Muscle layer of colon (tissue), 2 donors: Measurements from ENCODE around the gene TYRP1.
"Not testable (repeated sequence)": the region's sequence is repeated elsewhere in the genome, so short reads cannot be mapped to it uniquely, and the experiment has no call there.

ENCODE experiments used
- H3K27ac ChIP-seq: one replicate; pipeline ENCODE4 v1.7.0; 2013; ENCODE audit warnings: low read depth, mild to moderate bottlenecking, low read length, moderate library complexity
- H3K27me3 ChIP-seq, 2 donors: one replicate each; pipeline ENCODE4 v1.7.0; 2013; ENCODE audit warnings: low read length in 2 of 2, mild to moderate bottlenecking in 2 of 2; ENCODE audit not compliant: insufficient read depth in 2 of 2, control insufficient read depth in 1 of 2
- H3K36me3 ChIP-seq: one replicate; pipeline ENCODE4 v1.7.0; 2013; ENCODE audit warnings: mild to moderate bottlenecking, low read length; ENCODE audit not compliant: insufficient read depth
- H3K4me1 ChIP-seq: one replicate; pipeline ENCODE4 v1.7.0; 2013; ENCODE audit warnings: mild to moderate bottlenecking, low read length; ENCODE audit not compliant: insufficient read depth
- H3K4me3 ChIP-seq, 2 donors: one replicate each; pipeline ENCODE4 v1.7.0; 2013; ENCODE audit warnings: low read length in 2 of 2, low read depth in 1 of 2, mild to moderate bottlenecking in 1 of 2, moderate library complexity in 1 of 2
- H3K9ac ChIP-seq: one replicate; pipeline ENCODE4 v1.7.0; 2013; ENCODE audit warnings: low read length
- H3K9me3 ChIP-seq: one replicate; pipeline ENCODE4 v1.7.0; 2013; ENCODE audit warnings: mild to moderate bottlenecking, low read length
- donor health status: abdominal sarcoma.
- donor health status: Adenocarcinoma of cecum.

The TYRP1 gene

DNA sequence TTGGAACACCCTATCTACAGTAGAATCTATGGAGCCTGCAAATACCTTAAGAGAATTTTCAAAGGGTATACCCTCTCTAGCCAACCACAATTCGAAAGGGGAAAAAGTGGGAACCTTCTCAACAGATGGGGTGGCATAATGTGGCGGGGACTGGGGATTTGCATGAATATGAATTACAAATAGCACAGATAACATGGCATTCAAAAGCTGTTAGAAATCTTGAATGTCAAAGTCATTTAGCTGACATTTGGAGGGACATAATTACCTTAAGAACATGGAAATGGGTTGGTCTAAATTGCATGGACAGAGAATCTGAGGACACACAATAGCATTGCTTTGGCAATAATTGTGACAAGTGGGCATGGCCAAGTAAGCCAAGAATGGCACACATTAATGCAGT lies 23.2 kb upstream of the TYRP1 start:
- no peaks in the 10 kb centered on the region for H3K36me3 ChIP-seq
- H3K27ac ChIP-seq, result no peak overlapping the region
- H3K4me3 ChIP-seq, result no peak overlapping the region
- H3K9me3 ChIP-seq, result no peaks in the 10 kb centered on the region
- H3K9ac ChIP-seq, result no peak overlapping the region
- H3K4me1 ChIP-seq, result no peaks in the 10 kb centered on the region
- H3K27me3 ChIP-seq, result no peaks in the 10 kb centered on the region

DNA sequence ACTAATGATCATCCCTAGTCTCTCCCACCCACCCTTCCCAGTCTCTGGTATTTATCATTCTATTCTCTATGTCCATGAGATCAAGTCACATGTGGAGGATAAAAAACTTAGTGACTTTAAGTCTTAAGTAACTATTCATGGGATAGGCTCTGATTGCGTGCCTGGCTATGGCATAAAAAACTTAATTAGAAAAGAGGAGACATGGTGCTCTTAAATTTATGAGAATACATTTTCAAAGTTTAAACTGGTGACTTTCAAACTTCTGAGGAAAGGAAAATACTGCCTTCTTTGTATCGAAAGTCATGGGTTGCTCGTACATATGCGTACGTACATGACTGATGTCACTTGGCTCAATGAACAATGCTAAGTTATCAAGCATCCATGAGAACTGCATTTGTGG lies 18.2 kb upstream of the TYRP1 start:
- H3K4me3 ChIP-seq, result no peak overlapping the region
- no peak overlapping the region for H3K27ac ChIP-seq
- H3K9me3 ChIP-seq, result no peaks in the 10 kb centered on the region
- H3K27me3 ChIP-seq, result no peaks in the 10 kb centered on the region
- H3K4me1 ChIP-seq, result no peaks in the 10 kb centered on the region
- no peaks in the 10 kb centered on the region for H3K36me3 ChIP-seq
- no peak overlapping the region for H3K9ac ChIP-seq

- H3K36me3 ChIP-seq, H3K27ac ChIP-seq, H3K27me3 ChIP-seq, H3K4me3 ChIP-seq, H3K9ac ChIP-seq, H3K4me1 ChIP-seq, H3K9me3 ChIP-seq: not testable (repeated sequence)
Observed at GRCh38 chr9:12677462-12678126, 15.6 kb upstream of the TYRP1 start.

GRCh38 chr9:12680341-12680740 lies 12.8 kb upstream of the TYRP1 start:
- Histone ChIP-seq H3K9me3 (no peaks in the 10 kb centered on the region), H3K9ac (no peak overlapping the region), H3K27ac (no peak overlapping the region), H3K4me3 (no peak overlapping the region), H3K27me3 (no peaks in the 10 kb centered on the region), H3K36me3 (no peaks in the 10 kb centered on the region), H3K4me1 (no peaks in the 10 kb centered on the region)

GRCh38 chr9:12680757-12681156 lies 12.4 kb upstream of the TYRP1 start:
- no peak overlapping the region for H3K9ac ChIP-seq
- no peaks in the 10 kb centered on the region for H3K9me3 ChIP-seq

GRCh38 chr9:12681620-12682019 lies 11.6 kb upstream of the TYRP1 start:
- Histone ChIP-seq H3K27me3 (no peaks in the 10 kb centered on the region), H3K4me1 (no peaks in the 10 kb centered on the region), H3K36me3 (no peaks in the 10 kb centered on the region), H3K4me3 (no peak overlapping the region), H3K27ac (no peak overlapping the region), H3K9me3 (no peaks in the 10 kb centered on the region), H3K9ac (no peak overlapping the region)

More at GRCh38 chr9:12680757-12681156, 12.4 kb upstream of the TYRP1 start:
- Histone ChIP-seq H3K36me3 (no peaks in the 10 kb centered on the region), H3K27ac (no peak overlapping the region), H3K4me1 (no peaks in the 10 kb centered on the region), H3K4me3 (no peak overlapping the region), H3K27me3 (no peaks in the 10 kb centered on the region)

DNA sequence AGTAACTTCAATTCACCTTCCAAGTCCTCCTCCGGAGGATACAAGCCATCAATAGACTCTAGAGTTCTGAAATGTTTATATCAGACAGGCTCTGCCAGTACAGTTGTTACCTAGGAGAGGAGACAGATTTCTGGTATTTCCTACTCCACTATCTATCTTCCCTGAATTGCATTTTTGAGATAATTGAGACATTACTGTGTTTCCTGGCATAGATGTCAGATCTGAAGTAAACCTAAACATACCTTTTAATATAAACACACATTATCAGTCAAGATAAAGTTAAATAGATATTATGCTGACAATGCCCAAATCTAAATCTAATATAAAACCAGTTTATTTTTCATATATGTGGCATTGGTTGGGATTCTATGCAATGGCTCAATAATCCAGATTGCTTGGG lies 8.2 kb upstream of the TYRP1 start:
- Histone ChIP-seq H3K27me3 (no peaks in the 10 kb centered on the region), H3K36me3 (no peaks in the 10 kb centered on the region), H3K9ac (no peak overlapping the region), H3K4me3 (no peak overlapping the region), H3K4me1 (no peaks in the 10 kb centered on the region), H3K9me3 (no peaks in the 10 kb centered on the region), H3K27ac (no peak overlapping the region)

DNA sequence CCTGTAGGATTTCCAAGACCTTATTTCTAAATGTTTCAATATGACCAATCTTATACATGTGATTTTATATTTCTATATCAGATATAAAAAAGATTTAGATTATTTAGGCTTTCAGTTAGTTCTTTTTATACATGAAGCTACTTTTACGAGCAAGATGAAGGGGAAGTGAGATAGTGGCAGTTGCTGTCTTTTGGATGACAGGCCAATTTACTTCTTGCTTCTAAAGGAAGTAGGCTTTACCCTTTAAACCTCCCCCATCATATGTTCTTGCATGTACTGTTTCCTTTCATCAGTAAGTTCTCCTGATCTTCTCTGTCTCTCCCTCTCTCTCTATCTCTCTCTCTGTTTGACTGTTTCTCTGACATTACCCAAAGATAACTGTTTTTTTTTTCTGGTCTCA lies 4.0 kb upstream of the TYRP1 start:
- Histone ChIP-seq H3K4me3 (no peak overlapping the region), H3K9me3 (no peaks in the 10 kb centered on the region), H3K36me3 (no peaks in the 10 kb centered on the region), H3K9ac (no peak overlapping the region), H3K27me3 (no peaks in the 10 kb centered on the region), H3K4me1 (no peaks in the 10 kb centered on the region), H3K27ac (no peak overlapping the region)

DNA sequence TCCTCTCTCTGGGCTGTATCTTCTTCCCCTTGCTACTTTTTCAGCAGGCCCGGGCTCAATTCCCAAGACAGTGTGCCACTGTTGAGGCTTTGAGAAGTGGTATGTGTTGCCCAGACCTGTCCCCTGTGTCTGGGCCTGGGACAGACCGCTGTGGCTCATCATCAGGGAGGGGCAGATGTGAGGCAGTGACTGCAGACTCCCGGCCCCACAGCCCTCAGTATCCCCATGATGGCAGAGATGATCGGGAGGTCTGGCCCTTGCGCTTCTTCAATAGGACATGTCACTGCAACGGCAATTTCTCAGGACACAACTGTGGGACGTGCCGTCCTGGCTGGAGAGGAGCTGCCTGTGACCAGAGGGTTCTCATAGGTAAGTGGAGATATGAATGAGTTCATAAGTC lies 828 bp downstream of the TYRP1 start:
- H3K27ac ChIP-seq, result no peak overlapping the region
- peaks cover 15% of the 10 kb centered on the region for H3K4me1 ChIP-seq
- H3K9ac ChIP-seq, result no peak overlapping the region
- H3K36me3 ChIP-seq, result no peaks in the 10 kb centered on the region
- no peak overlapping the region for H3K4me3 ChIP-seq
- no peaks in the 10 kb centered on the region for H3K27me3 ChIP-seq
- H3K9me3 ChIP-seq, result no peaks in the 10 kb centered on the region

- Histone ChIP-seq H3K27ac (no peak overlapping the region), H3K4me1 (peaks cover 15% of the 10 kb centered on the region), H3K27me3 (no peaks in the 10 kb centered on the region), H3K9ac (no peak overlapping the region), H3K4me3 (no peak overlapping the region), H3K9me3 (no peaks in the 10 kb centered on the region), H3K36me3 (no peaks in the 10 kb centered on the region)
Observed at GRCh38 chr9:12695474-12695873, 2.3 kb downstream of the TYRP1 start.

DNA sequence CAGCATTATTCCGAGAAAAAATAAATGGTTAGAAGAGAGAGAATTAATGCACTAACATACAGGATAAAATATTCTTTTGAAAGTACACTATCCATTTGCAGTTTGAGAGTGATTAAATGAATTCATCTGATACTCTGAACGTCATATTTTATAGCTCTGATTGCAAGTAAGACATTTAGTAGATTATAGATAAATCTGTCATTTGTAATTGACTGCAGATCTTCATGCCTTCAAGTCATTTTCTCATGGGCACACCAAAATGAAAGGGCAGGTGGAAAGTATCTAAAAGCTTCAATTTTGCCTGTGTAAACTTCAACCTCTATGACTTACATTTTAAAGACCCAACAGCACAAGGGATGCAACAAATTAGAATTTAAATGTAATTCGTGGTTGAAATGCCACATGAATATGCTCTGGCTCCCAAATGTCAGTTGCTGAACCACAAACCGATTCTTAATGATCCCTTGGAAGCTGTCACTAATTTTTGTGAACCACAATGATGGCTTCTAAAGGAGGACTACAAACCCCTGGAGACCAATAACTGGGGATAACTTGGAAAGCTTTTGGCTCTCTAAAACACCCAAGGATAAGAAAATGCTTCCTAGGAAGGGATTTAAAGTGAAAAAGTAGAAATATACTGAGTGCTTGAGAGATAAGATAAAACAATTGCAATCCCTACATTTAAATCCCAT lies 3.9 kb downstream of the TYRP1 start:
- Histone ChIP-seq H3K9ac (no peak overlapping the region), H3K4me3 (no peak overlapping the region), H3K9me3 (no peaks in the 10 kb centered on the region), H3K4me1 (peaks cover 15% of the 10 kb centered on the region), H3K36me3 (no peaks in the 10 kb centered on the region), H3K27me3 (no peaks in the 10 kb centered on the region), H3K27ac (no peak overlapping the region)

- no peak overlapping the region for H3K9ac ChIP-seq
- H3K36me3 ChIP-seq, result no peaks in the 10 kb centered on the region
- peaks cover 15% of the 10 kb centered on the region for H3K4me1 ChIP-seq
- H3K27me3 ChIP-seq, result no peaks in the 10 kb centered on the region
- H3K9me3 ChIP-seq, result no peaks in the 10 kb centered on the region
- H3K4me3 ChIP-seq, result no peak overlapping the region
- no peak overlapping the region for H3K27ac ChIP-seq
Observed at GRCh38 chr9:12697719-12698118, 4.5 kb downstream of the TYRP1 start.
